ENCODE results near the gene LDHAL6A.

GRCh38 chr11:18472587-18472986 lies 16.9 kb downstream of the LDHAL6A start:
- TF ChIP-seq CTCF (IDR thresholded peaks at IDR 0.05; ENCODE audit: low read depth, low read length, missing input control) (no peak), SP1 (IDR thresholded peaks at IDR 0.05) (no peak), MAX (IDR thresholded peaks at IDR 0.05) (no peak), FOXA1 (IDR thresholded peaks at IDR 0.05) (no peak), ATF3 (IDR thresholded peaks at IDR 0.05) (no peak), ZBTB33 (IDR thresholded peaks at IDR 0.05) (no peak), REST (IDR thresholded peaks at IDR 0.05) (no peak), RXRA (IDR thresholded peaks at IDR 0.05) (no peak), NR2F2 (IDR thresholded peaks at IDR 0.05) (no peak)

Measured in liver (tissue), 3 donors.